ENCODE data around the gene RNF115. TPM values are rescaled to one million over a fixed set of nuclear protein-coding genes. Genes with fewer than 3 reads are reported as not detected.
"Not testable (repeated sequence)": the region's sequence is repeated elsewhere in the genome, so short reads cannot be mapped to it uniquely, and the experiment has no call there.

Gene RNF115
- total RNA-seq, 2 donors from 2014 or later: 28.5 to 69.0 TPM

GRCh38 chr1:145837656-145838055 is 13.8 kb upstream of the RNF115 start:
- intact Hi-C loops (cut with DNase I): no loop called here

GRCh38 chr1:145830810-145831209 is 6.9 kb upstream of the RNF115 start:
- DNase-seq (ENCODE audit: low spot score); intact Hi-C loops (cut with DNase I): not testable (repeated sequence)

More at GRCh38 chr1:145837656-145838055, 13.8 kb upstream of the RNF115 start:
- no peak for DNase-seq (ENCODE audit: low spot score)

DNA sequence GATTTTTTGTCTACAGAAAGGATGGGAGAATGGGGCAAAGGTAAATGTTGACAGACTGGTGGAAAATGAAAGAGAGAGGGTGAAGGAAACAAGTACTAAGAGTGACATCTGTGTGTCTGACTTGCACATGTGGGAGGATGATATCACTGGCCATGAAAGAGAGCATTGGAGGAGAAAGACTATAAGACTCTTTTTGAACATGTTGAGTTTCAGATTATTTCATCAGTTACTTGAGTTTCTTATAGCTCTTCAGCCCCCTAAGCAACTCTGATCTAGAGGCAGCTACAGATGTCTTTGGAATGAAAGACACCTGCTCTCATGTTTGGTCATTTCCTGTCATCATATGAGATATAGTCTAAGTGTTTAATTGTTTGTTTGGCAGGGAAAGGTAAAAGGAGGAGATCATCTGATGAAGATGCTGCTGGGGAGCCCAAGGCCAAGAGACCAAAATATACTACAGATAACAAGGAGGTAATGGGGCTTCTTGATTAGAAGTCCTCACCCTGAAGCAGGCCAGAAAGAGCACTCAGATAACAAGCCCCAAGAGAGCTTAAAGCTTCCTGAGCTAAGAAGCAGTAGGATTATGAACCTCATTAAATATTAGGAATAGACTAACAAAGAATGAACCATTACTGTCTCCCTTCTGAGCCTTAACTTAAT is 4.6 kb upstream of the RNF115 start:
- DNase-seq (ENCODE audit: low spot score): no peak
- intact Hi-C loops (cut with DNase I): no loop called here

DNA sequence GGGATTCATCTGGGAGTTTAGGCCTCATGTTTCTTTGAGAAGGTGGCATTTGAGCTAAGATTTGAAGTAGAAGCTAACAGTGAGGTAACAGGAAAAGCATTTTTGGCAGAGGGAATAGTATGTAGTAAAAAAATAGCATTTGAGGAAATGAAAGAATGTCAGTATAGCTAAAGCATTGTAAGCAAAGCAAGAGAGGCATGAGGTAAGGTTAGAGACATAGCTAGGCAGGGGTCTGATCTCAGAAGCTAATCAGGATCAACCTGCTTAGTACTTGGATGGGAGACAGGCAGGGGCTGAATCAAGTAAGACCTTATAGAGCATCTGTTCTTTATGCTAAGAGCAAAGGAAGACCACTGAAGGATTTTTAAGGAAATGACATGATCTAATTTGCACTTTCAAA is 4.1 kb upstream of the RNF115 start:
- intact Hi-C loops (cut with DNase I): no loop called here
- no peak for DNase-seq (ENCODE audit: low spot score)

DNA sequence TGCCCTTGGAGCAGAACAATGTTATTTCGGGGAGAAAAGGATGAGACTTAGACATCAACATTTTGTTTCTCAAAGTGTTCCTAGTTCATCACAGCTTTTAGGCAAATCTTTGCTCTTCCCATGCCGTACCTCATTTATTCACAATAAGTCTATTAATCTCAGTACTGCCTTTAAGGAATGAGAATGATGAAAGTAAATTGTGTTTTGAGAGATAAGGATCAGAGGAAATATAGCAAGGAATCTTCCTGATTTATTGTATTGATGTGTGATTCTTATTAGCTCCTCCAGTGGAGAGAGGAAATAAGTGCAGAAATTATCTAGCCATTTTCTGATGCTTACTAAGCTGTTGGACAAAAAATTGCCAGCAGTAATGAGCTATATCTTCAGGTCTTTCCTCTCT is 2.1 kb upstream of the RNF115 start:
- intact Hi-C loops (cut with DNase I): no loop called here

GRCh38 chr1:145824499-145824842 is 576 bp upstream of the RNF115 start:
- no peak for DNase-seq (ENCODE audit: low spot score)
- intact Hi-C loops (cut with DNase I): no loop called here

More for the DNA sequence above, 2.1 kb upstream of the RNF115 start:
- DNase-seq (ENCODE audit: low spot score): no peak

GRCh38 chr1:145822779-145823331 is 1.0 kb downstream of the RNF115 start:
- intact Hi-C loops (cut with DNase I); DNase-seq (ENCODE audit: low spot score): not testable (repeated sequence)

DNA sequence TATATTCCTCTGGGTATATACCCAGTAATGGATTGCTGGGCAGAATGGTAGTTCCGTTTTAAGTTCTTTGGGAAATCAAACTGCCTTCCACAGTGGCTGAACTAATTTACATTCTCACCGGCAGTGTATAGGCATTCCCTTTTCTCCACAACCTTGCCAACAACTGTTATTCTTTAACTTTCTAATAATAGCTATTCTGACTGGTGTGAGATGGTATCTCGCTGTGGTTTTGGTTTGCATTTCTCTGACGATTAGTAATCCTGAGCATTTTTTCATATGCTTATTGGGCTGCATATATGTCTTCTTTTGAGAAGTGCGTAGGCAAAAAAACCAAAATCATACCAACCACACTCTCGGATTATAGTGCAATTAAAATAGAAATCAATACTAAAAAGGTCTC is 5.8 kb downstream of the RNF115 start:
- DNase-seq (ENCODE audit: low spot score); intact Hi-C loops (cut with DNase I): not testable (repeated sequence)

DNA sequence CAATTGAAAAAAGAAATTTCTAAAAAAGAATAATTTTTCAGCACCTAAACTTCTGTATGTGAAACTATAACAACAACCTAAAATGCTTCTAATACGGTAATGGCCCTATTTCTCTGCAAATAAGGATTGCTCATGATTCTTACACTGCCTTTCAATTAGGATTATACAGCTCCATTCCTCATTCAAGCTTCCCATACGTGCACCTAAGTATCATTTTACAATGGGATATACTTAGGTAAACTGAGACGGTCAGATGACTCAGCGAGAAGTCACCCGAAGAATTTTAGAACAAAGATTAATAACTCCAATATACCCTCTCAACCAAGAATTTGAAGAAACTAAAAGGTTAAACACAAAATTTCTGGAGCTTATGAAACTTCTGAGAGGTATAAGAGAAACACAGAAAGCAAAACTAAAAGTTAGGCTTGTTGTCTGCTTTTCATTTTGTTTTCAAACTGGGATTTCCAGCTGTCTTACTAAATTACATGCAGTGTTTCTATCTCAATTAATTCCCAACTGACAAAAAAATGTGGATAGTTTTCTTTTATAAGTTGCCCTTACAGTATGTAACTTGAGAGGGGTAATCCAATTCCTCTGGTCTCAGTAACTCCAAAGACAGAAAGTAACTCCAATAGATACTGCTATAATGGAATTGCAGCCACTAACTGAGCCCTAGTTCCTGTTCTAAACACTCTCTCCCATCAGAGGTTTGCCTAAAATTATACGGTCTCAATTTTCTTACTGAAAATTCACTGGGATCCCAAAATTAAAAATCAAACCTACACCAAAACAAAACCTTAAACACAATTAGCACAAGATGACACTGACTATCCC is 10.7 kb downstream of the RNF115 start:
- DNase-seq (ENCODE audit: low spot score); intact Hi-C loops (cut with DNase I): not testable (repeated sequence)

- intact Hi-C loops (cut with DNase I): no loop called here
These were observed 17.1 kb downstream of the RNF115 start for GRCh38 chr1:145806844-145807243.

DNA sequence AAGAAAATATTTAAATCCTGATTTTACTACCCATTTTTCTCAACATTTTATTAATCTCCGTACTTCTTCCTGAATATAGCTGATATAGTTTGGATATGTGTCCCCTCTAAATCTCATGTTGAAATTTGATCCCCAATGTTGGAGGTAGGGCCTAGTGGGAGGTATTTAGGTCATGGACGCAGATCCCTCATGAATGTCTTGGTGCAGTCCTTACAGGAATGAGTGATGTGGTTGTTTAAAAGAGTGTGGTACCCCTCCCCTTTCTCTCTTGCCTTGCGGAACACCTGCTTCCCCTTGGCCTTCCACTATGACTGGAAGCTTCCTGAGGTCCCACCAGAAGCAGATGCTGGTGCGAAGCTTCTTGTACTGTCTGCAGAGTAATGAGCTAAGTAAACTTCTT is 17.5 kb downstream of the RNF115 start:
- DNase-seq (ENCODE audit: low spot score): no peak
- intact Hi-C loops (cut with DNase I): no loop called here

More at GRCh38 chr1:145806844-145807243, 17.1 kb downstream of the RNF115 start:
- no peak for DNase-seq (ENCODE audit: low spot score)

DNA sequence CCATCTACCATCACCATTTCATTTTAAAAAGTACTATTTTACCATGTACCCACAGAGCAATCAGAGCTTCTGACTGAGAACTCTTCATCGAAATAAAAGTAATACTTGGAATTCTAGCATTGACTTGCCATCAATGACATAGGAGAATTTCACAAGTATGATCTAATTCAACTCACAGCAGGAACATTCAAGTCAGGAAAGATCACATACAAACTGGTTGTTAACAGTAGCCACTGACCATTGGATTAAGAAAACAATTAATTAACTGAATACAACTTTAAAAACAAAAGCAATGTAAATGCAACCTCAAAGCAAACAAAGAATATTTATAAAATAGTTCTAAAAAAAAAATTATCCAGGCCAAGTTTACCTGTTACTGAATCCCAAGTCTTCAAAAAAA is 18.8 kb downstream of the RNF115 start:
- DNase-seq (ENCODE audit: low spot score): no peak
- intact Hi-C loops (cut with DNase I): no loop called here

DNA sequence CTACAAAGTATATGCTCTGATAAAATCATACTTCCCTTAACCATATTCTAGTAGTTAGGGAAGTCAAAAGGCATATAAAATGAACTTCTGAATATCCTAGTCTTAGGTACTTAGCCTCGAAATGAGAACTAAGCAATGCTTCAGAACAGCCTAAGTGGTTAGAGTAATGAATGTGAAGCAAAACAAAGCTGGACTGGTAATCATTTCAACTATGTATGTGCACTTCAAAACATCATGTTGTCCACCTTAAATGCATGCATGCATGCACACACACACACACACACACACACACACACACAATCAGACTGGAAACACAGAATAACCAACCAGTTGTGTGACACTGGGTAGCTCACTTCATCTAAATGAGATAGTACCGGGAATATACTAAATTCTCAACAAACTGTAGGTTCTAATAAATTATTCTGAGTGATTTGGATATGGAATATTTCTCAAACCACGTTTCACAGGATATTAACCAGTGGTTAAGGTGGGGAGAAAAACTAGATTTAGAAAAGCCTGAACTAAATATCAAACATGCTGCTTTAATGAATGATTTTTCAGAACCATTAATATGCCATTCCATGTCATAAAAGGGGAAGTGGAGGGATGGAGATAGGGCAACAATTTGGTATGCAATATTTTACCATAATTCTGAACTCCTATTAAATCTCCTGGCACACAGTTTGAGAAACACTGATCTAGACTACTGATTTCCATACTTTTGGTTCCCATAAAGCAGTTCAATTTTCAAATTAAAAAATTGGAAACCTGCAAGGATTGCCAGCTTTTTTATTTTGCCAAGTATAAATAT is 19.5 kb downstream of the RNF115 start:
- intact Hi-C loops (cut with DNase I): no loop called here
- no peak for DNase-seq (ENCODE audit: low spot score)

DNA sequence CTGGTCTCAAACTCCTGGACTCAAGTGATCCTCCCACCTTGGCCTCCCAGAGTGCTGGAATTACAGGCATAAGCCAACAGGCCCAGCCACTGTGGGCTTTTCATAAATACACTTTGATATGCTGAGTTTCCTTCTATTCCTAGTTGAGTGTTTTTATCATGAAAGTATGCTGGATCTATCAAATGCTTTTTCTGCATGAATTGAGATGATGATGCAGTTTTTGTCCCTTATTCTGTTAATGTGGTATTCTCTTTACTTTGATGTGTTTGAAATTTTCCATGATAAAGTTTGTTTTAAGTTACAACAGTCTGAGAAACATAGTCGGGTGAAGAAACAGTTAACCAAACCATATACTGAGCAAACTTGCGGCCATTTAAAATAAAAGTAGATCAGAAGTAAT is 24.1 kb downstream of the RNF115 start:
- intact Hi-C loops (cut with DNase I): loop anchor here in 1 of 2 donors (5.0 kb wide), 1 partner anchor 373 kb away; the partner anchor contains the start of gene NBPF20
- no peak for DNase-seq (ENCODE audit: low spot score)

DNA sequence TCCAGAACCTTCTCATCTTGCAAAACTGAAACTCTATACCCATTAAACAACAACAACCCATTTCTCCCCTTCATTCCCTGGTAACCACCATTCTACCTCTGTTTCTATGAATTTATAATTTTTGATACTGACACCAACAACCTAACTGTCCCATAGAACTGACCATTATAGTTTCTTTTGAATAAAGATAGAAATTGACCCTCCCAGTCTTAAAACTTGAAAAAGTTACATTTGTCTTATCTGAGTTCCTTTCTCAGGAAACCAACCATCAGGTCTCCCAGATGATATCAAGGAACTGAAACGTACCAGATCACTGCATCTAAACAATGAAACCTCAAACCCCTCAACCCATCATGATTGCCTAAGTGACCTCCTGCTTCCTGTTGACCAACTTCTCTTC is 27.1 kb downstream of the RNF115 start:
- intact Hi-C loops (cut with DNase I): loop anchor here in 1 of 2 donors (5.0 kb wide), 1 partner anchor 369 kb away; the partner anchor contains the start of gene NBPF20
- no peak for DNase-seq (ENCODE audit: low spot score)

DNA sequence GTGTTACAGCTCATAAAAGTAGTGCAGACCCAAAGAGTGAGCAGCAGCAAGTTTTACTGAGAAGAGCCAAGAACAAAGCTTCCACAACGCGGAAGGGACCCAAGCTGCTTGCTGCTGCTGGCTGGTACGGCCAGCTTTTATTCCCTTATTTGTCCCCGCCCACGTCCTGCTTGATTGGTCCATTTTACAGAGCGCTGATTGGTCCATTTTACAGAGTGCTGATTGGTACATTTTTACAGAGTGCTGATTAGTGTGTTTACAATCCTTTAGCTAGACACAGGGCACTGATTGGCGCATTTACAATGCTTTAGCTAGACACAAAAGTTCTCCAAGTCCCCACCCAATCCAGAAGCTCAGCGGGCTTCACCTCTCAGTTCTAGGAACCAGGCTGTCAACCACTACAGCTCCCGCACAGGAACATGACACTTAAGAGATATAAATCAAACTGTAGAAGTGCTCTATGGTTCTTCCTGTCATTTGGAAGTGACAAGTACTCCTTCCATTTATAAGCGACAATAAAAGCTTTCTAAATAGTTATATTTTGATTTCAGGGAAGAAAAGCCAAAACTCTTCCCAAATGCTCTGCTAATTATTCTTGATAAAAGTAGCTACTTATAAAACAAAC is 28.5 kb downstream of the RNF115 start:
- no peak for DNase-seq (ENCODE audit: low spot score)
- intact Hi-C loops (cut with DNase I): loop anchor here in 1 of 2 donors (5.0 kb wide), 1 partner anchor 368 kb away; the partner anchor contains the start of gene NBPF20

GRCh38 chr1:145792484-145792883 is 31.4 kb downstream of the RNF115 start:
- no peak for DNase-seq (ENCODE audit: low spot score)
- intact Hi-C loops (cut with DNase I): no loop called here

DNA sequence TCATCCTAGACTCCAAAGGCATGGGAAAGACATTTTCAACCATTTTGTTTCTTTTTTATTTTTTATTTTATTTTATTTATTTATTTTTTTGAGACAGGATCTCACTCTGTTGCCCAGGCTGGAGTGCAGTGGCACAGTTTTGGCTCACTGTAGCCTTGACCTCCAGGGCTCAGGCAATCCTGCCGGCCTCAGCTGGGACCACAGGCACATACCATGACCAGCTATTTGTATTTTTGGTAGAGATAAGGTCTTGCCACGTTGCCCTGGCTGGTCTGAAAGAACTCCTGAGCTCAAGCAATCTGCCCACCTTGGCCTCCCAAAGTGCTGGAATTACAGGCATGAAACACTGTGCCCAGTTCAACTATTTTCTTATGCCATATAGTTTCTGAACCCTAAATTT is 32.0 kb downstream of the RNF115 start:
- not testable (repeated sequence) for DNase-seq (ENCODE audit: low spot score)

DNA sequence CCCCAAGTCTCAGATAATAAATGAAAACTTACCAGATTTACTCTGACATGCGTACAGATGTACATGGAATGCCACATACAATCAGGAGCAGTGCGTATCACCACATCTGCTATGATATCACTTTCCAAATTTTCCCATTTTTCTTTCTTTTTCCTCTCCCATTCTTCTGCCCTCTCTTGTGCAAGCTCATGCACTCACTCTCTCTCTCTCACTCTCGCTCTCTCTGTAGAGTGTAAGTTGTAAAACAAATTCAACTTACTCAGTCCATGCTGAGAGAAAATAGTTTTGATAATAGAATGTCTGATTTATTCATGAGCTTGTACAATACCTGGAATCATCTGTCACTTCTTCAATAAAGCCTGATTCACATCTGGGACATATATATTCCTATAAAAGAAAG is 35.3 kb downstream of the RNF115 start:
- DNase-seq (ENCODE audit: low spot score): no peak
- intact Hi-C loops (cut with DNase I): no loop called here

More for the DNA sequence above, 32.0 kb downstream of the RNF115 start:
- intact Hi-C loops (cut with DNase I): not testable (repeated sequence)
